Caco-2 (cell line): ENCODE results near the gene ZNF410. TPM values are rescaled to one million over a fixed set of nuclear protein-coding genes. Genes with fewer than 3 reads are reported as not detected.

ENCODE experiments used
- BruUV-seq: library from RNA; stranded (reverse); fragments of 400-500 nt; replicated peaks from 2 replicates; lab custom pipeline; 2021; lab: Mats Ljungman, UMichigan
- CTCF ChIA-PET: fragments of 300-600 bp; sonication (Branson Sonifier 250); formaldehyde crosslinking; loops from one replicate; lab custom pipeline; 2022; ENCODE audit warnings: antibody characterized with exemption; lab: Charles Lee
- POLR2A ChIA-PET: fragments of 300-600 bp; sonication (Branson Sonifier 250); formaldehyde crosslinking; loops from one replicate; lab custom pipeline; 2022; ENCODE audit warnings: antibody characterized with exemption; lab: Charles Lee
- DNase-seq, 2 experiments: peaks; one replicate each; pipeline versions ENCODE4 v3.0.0 to v3.0.0-alpha.2; 2020 to 2022
- H3K27me3 ChIP-seq: replicated peaks from 2 replicates; pipeline ENCODE4 v1.6.0; 2011; ENCODE audit warnings: low read length; ENCODE audit not compliant: control insufficient read depth, insufficient read depth
- H3K36me3 ChIP-seq: 2 replicates; pipeline ENCODE4 v1.5.1; 2011; ENCODE audit warnings: low read length; ENCODE audit not compliant: control insufficient read depth, insufficient read depth
- H3K4me1 ChIP-seq: fragments of 250-450 bp; sonication (Bioruptor Pico); 2 replicates; pipeline ENCODE4 v1.5.1; 2020; ENCODE audit warnings: mild to moderate bottlenecking
- H3K4me3 ChIP-seq: 2 replicates; pipeline ENCODE4 v1.5.1; 2011; ENCODE audit warnings: low read depth, mild to moderate bottlenecking, control low read depth, low read length
- H3K9me3 ChIP-seq: fragments of 250-450 bp; sonication (Bioruptor Pico); 2 replicates; pipeline ENCODE4 v1.5.1; 2020; ENCODE audit warnings: mild to moderate bottlenecking, moderate library complexity
- H3K27ac Mint-ChIP-seq: one replicate; pipeline ENCODE4 v1.8.0; 2022; ENCODE audit warnings: mixed read lengths; ENCODE audit not compliant: unreplicated experiment
- H3K27me3 Mint-ChIP-seq: one replicate; pipeline ENCODE4 v1.8.0; 2022; ENCODE audit warnings: mixed read lengths; ENCODE audit not compliant: insufficient read depth, unreplicated experiment
- H3K36me3 Mint-ChIP-seq: one replicate; pipeline ENCODE4 v1.8.0; 2022; ENCODE audit warnings: mild to moderate bottlenecking, mixed read lengths; ENCODE audit not compliant: insufficient read depth, unreplicated experiment
- H3K4me1 Mint-ChIP-seq: one replicate; pipeline ENCODE4 v1.8.0; 2022; ENCODE audit warnings: low read depth, mixed read lengths; ENCODE audit not compliant: unreplicated experiment
- H3K4me3 Mint-ChIP-seq: one replicate; pipeline ENCODE4 v1.8.0; 2022; ENCODE audit warnings: mild to moderate bottlenecking, moderate library complexity, mixed read lengths; ENCODE audit not compliant: unreplicated experiment
- H3K9me3 Mint-ChIP-seq: one replicate; pipeline ENCODE4 v1.8.0; 2022; ENCODE audit warnings: mixed read lengths; ENCODE audit not compliant: unreplicated experiment
- intact Hi-C: fragments of 100-400 bp; cut with micrococcal nuclease; formaldehyde crosslinking; loops from one replicate; pipeline ENCODE4 v1.10.0; 2022; ENCODE audit not compliant: unreplicated experiment
- total RNA-seq: library from RNA; stranded (reverse); gene quantifications from 2 replicates; pipeline ENCODE4 v1.2.3, GENCODE V29; 2022
- TF ChIP-seq, protein P1 (sequence below), 2 experiments: fragments of 200-600 bp in 1 of 2; IDR thresholded peaks; 1 replicate in 1 of 2; 2 replicates in 1 of 2; pipeline versions ENCODE4 v1.5.1 to v1.8.0; 2011 to 2022; ENCODE audit warnings: antibody characterized with exemption in 1 of 2, control low read depth in 1 of 2, inconsistent platforms in 1 of 2, low read depth in 1 of 2, low read length in 1 of 2, mild to moderate bottlenecking in 1 of 2, moderate library complexity in 1 of 2; ENCODE audit not compliant: insufficient read depth in 1 of 2, severe bottlenecking in 1 of 2, unreplicated experiment in 1 of 2

ZNF410 gene
- total RNA-seq, 1 experiment from 2014 or later: 36.8 TPM

DNA sequence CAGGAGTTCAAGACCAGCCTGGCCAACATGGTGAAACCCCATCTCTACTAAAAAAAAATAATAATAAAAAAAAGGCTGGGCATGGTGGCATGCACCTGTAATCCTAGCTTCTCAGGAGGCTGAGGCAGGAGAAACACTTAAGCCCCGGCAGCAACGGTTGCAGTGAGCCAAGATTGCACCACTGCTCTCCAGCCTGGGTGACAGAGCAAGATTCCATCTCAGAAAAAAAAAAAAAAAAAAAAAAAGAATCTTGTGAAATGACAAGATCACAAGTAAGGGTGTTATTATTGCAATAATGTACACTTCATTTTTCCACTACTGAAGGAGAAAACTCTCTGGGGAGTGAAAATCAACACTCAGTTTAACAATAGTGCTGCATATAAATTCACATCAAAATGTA, 43.8 kb upstream of the ZNF410 start:
- Histone ChIP-seq H3K4me3 (no peak overlapping the region), H3K9me3 (no peaks in the 10 kb centered on the region; the same call in 1 of the 2 replicates), H3K27me3 (no peaks in the 10 kb centered on the region), H3K4me1 (peaks cover 14% of the 10 kb centered on the region), H3K36me3 (no peaks in the 10 kb centered on the region)
- POLR2A ChIA-PET: no interaction called here
- no peaks in the 10 kb centered on the region for H3K27me3 Mint-ChIP-seq
- intact Hi-C loops: no loop called here
- TF ChIP-seq, protein P1, sequence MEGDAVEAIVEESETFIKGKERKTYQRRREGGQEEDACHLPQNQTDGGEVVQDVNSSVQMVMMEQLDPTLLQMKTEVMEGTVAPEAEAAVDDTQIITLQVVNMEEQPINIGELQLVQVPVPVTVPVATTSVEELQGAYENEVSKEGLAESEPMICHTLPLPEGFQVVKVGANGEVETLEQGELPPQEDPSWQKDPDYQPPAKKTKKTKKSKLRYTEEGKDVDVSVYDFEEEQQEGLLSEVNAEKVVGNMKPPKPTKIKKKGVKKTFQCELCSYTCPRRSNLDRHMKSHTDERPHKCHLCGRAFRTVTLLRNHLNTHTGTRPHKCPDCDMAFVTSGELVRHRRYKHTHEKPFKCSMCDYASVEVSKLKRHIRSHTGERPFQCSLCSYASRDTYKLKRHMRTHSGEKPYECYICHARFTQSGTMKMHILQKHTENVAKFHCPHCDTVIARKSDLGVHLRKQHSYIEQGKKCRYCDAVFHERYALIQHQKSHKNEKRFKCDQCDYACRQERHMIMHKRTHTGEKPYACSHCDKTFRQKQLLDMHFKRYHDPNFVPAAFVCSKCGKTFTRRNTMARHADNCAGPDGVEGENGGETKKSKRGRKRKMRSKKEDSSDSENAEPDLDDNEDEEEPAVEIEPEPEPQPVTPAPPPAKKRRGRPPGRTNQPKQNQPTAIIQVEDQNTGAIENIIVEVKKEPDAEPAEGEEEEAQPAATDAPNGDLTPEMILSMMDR (IDR thresholded peaks at IDR 0.05; ENCODE audit: insufficient read depth in 1 of 2, low read depth in 1 of 2, low read length in 1 of 2, severe bottlenecking in 1 of 2, unreplicated experiment in 1 of 2): no peak
- H3K9me3 Mint-ChIP-seq: peaks cover 10% of the 10 kb centered on the region
- no peak overlapping the region for H3K27ac Mint-ChIP-seq
- CTCF ChIA-PET: interaction anchor here (1.0 kb wide), 1 partner anchor 14 kb away, joined by 3 read pairs; no protein-coding TSS in a partner anchor
- H3K4me3 Mint-ChIP-seq: no peak overlapping the region
- H3K36me3 Mint-ChIP-seq: no peaks in the 10 kb centered on the region
- no peak for DNase-seq
- no TSS peak for BruUV-seq
- peaks cover 8% of the 10 kb centered on the region for H3K4me1 Mint-ChIP-seq

GRCh38 chr14:73843296-73843695, 43.4 kb upstream of the ZNF410 start:
- no peak for DNase-seq
- intact Hi-C loops: no loop called here
- Histone ChIP-seq H3K4me1 (peaks cover 10% of the 10 kb centered on the region), H3K36me3 (no peaks in the 10 kb centered on the region), H3K4me3 (no peak overlapping the region), H3K9me3 (no peaks in the 10 kb centered on the region; the same call in 1 of the 2 replicates), H3K27me3 (no peaks in the 10 kb centered on the region)
- Mint-ChIP-seq H3K4me1 (peaks cover 8% of the 10 kb centered on the region), H3K27me3 (no peaks in the 10 kb centered on the region), H3K27ac (no peak overlapping the region), H3K4me3 (no peak overlapping the region), H3K36me3 (no peaks in the 10 kb centered on the region), H3K9me3 (peaks cover 10% of the 10 kb centered on the region)
- CTCF ChIA-PET: interaction anchor here (0.9 kb wide), 1 partner anchor 40 kb away, joined by 5 read pairs; no protein-coding TSS in a partner anchor
- TF ChIP-seq, protein P1 (IDR thresholded peaks at IDR 0.05; ENCODE audit: insufficient read depth in 1 of 2, low read depth in 1 of 2, low read length in 1 of 2, severe bottlenecking in 1 of 2, unreplicated experiment in 1 of 2): no peak
- POLR2A ChIA-PET: no interaction called here
- BruUV-seq: no TSS peak

- H3K36me3 Mint-ChIP-seq: peaks cover 13% of the 10 kb centered on the region
- TF ChIP-seq, protein P1 (IDR thresholded peaks at IDR 0.05; ENCODE audit: insufficient read depth in 1 of 2, low read depth in 1 of 2, low read length in 1 of 2, severe bottlenecking in 1 of 2, unreplicated experiment in 1 of 2): no peak
- POLR2A ChIA-PET: no interaction called here
- no peak overlapping the region for H3K27ac Mint-ChIP-seq
- H3K27me3 Mint-ChIP-seq: no peaks in the 10 kb centered on the region
- CTCF ChIA-PET: no interaction called here
- intact Hi-C loops: no loop called here
- Histone ChIP-seq H3K36me3 (no peaks in the 10 kb centered on the region), H3K9me3 (no peaks in the 10 kb centered on the region; the same call in 1 of the 2 replicates), H3K27me3 (no peaks in the 10 kb centered on the region), H3K4me3 (no peak overlapping the region), H3K4me1 (peaks cover 18% of the 10 kb centered on the region)
- no peak for DNase-seq
- peaks cover 10% of the 10 kb centered on the region for H3K9me3 Mint-ChIP-seq
- H3K4me3 Mint-ChIP-seq: no peak overlapping the region
- no peaks in the 10 kb centered on the region for H3K4me1 Mint-ChIP-seq
- no TSS peak for BruUV-seq
These were observed 39.7 kb upstream of the ZNF410 start for GRCh38 chr14:73846947-73847346.
